ENCODE data around the gene C10orf71. TPM values are rescaled to one million over a fixed set of nuclear protein-coding genes. Genes with fewer than 3 reads are reported as not detected.

C10orf71 gene
- total RNA-seq, 1 experiment from 2014 or later: not detected

DNA sequence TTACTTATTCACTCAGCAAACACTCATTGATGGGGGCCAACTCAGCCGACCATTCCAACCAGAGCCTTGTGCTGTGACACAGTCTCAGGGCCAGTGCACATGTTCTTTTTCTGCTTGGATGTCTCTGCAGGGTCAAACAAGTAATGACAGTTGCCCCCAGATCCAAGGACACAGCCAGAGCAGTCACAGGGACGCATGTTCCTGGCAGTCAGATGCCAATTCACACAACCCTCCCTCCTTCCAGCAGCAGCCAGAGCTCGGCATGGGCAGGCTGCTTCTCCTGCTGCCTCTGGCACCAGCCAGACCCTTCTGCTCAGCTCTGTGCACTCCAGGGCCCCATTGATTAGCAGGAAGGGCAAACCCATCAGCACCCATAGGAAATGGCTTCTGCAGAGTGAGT is 76.6 kb downstream of the C10orf71 start:
- no peak for DNase-seq (ENCODE audit: low spot score)

Other genes starting within 250 kb of the C10orf71 start
- gene VSTM4, start 183.6 kb upstream of the C10orf71 start, total RNA-seq (2014; rRNA removed; shearing (Covaris generic)): not detected in 2 replicates
- not detected in 2 replicates for gene FAM170B, start 165.1 kb upstream of the C10orf71 start, total RNA-seq (2014; rRNA removed; shearing (Covaris generic))
- gene TMEM273, start 110.8 kb upstream of the C10orf71 start, total RNA-seq (2014; rRNA removed; shearing (Covaris generic)): not detected in 2 replicates
- gene DRGX, start 96.9 kb downstream of the C10orf71 start, total RNA-seq (2014; rRNA removed; shearing (Covaris generic)): not detected in 2 replicates
- gene ERCC6, start 240.0 kb downstream of the C10orf71 start, total RNA-seq (2014; rRNA removed; shearing (Covaris generic)): 4.2 and 5.3 TPM in 2 replicates